ENCODE measurements around the gene ITPKB.

DNA sequence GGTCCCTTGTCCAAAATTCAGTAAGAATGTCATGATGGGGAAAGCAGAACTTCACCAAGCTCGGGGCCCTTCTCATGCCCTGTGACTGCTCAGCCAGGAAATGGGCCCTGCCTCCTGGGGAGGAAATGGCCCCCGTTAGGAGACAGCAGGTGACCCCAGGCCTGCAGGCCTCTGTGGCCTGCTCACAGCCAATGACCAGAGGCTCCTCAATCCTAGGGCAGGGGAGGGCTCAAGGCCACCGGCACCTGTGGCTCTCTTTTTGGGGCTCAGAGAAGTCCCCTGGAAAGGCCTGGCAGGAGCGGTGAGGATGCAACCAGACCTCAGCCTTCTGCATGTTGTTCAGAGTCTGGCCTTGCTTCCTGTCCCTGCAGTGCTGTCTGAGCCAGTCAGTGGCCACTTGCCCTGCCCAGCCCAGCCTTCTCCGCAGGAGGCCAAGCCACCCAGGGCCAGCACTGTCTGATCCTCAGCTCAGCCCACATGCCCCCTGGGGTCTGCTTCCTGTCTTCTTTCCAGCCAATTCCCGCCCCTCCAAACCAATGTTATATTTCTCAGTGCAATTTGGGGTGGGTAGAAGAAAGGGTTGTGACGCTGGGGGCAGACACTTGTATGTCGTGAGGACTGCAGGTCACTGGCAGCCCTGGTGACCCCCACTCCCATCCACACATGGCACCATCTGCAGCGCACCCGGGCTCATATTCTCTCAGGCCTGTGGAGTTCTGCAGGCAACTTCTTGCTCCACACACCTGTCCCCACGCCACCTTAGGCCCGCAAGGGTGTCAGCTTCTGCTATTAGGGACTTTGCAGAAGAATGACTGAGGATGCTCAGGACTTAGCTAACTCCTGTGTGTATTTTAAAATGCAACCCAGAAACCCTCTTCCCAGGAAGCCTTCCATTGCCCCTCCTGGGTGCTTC is 83.6 kb downstream of the ITPKB start:
- TF ChIP-seq, protein P1, sequence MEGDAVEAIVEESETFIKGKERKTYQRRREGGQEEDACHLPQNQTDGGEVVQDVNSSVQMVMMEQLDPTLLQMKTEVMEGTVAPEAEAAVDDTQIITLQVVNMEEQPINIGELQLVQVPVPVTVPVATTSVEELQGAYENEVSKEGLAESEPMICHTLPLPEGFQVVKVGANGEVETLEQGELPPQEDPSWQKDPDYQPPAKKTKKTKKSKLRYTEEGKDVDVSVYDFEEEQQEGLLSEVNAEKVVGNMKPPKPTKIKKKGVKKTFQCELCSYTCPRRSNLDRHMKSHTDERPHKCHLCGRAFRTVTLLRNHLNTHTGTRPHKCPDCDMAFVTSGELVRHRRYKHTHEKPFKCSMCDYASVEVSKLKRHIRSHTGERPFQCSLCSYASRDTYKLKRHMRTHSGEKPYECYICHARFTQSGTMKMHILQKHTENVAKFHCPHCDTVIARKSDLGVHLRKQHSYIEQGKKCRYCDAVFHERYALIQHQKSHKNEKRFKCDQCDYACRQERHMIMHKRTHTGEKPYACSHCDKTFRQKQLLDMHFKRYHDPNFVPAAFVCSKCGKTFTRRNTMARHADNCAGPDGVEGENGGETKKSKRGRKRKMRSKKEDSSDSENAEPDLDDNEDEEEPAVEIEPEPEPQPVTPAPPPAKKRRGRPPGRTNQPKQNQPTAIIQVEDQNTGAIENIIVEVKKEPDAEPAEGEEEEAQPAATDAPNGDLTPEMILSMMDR (IDR thresholded peaks at IDR 0.05; ENCODE audit: low read depth, low read length) = no peak
- TF ChIP-seq MYC (IDR thresholded peaks at IDR 0.05; ENCODE audit: low read depth, low read length) (no peak), POLR2A (IDR thresholded peaks at IDR 0.05; ENCODE audit: extremely low read depth, insufficient read length) (no peak)
- TF ChIP-seq, protein P2, sequence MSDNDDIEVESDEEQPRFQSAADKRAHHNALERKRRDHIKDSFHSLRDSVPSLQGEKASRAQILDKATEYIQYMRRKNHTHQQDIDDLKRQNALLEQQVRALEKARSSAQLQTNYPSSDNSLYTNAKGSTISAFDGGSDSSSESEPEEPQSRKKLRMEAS (IDR thresholded peaks at IDR 0.05; ENCODE audit: low read depth, low read length) = no peak
